Fibroblast of villous mesenchyme (primary cell): ENCODE results near the gene HIVEP3. TPM values are rescaled to one million over a fixed set of nuclear protein-coding genes. Genes with fewer than 3 reads are reported as not detected.

Source experiments
- DNase-seq: peaks from one replicate; pipeline ENCODE4 v3.0.0-alpha.2; 2010; ENCODE audit warnings: low read depth
- H3K4me3 ChIP-seq: 2 replicates; pipeline ENCODE4 v1.5.1; 2011; ENCODE audit warnings: low read depth, mild to moderate bottlenecking, low read length
- total RNA-seq: library from RNA; depleted of rRNA; stranded (reverse); fragments of >200 nt; gene quantifications from 2 replicates; pipeline ENCODE4 v1.2.3, GENCODE V29; 2012
- TF ChIP-seq, protein P1 (sequence below): IDR thresholded peaks from 2 replicates; pipeline ENCODE4 v1.5.1; 2012; ENCODE audit warnings: low read depth, mild to moderate bottlenecking, low read length; ENCODE audit not compliant: insufficient read depth

HIVEP3 gene
- total RNA-seq, 1 donor: 0.86 TPM

DNA sequence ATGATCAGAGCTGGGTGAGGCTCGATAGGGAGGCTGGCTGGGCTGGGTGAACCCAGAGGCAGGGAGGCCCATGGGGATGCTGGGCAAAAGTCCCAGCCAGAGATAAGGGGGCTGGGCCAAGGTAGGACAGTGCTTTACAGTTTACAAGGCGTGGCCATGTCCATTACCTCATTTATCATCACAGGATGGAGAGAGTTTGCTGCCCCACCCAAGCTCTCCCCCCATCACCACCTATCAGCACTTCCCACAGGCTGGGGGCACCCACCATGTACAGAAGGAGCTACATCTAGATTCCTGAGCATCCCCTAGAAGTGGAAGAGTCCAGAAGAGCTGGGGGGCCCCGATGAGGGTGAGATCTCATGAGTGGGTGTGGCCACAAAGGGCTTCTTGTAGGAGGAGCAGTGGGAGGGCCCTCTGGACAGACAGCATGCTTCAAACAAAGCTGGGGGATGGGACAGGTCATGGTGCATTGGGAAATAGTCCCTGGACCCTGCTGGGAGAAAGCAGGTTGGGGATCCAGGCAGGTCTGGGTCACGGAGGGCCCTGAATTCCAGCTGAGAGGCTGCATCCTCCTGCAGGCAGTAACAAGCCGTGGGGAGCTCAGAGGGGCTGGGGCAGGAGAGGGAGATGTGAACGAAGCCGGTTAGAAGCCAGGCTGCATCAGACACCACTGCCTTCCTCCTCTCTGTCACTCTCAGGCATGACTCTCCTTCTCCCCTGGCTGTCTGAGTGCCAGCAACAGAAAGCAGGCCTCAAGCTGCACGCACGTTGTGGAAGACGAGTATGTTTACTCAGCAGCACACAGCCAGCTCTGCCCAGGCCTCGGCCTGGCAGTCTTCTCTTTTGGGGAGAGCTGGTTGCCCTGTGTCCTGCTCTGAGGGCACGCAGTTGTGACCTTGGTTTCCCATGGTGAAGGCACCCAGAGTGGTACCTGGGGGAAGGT is 202.3 kb downstream of the HIVEP3 start:
- DNase-seq: no peak
- H3K4me3 ChIP-seq: no peak overlapping the region
- TF ChIP-seq, protein P1, sequence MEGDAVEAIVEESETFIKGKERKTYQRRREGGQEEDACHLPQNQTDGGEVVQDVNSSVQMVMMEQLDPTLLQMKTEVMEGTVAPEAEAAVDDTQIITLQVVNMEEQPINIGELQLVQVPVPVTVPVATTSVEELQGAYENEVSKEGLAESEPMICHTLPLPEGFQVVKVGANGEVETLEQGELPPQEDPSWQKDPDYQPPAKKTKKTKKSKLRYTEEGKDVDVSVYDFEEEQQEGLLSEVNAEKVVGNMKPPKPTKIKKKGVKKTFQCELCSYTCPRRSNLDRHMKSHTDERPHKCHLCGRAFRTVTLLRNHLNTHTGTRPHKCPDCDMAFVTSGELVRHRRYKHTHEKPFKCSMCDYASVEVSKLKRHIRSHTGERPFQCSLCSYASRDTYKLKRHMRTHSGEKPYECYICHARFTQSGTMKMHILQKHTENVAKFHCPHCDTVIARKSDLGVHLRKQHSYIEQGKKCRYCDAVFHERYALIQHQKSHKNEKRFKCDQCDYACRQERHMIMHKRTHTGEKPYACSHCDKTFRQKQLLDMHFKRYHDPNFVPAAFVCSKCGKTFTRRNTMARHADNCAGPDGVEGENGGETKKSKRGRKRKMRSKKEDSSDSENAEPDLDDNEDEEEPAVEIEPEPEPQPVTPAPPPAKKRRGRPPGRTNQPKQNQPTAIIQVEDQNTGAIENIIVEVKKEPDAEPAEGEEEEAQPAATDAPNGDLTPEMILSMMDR: no peak

DNA sequence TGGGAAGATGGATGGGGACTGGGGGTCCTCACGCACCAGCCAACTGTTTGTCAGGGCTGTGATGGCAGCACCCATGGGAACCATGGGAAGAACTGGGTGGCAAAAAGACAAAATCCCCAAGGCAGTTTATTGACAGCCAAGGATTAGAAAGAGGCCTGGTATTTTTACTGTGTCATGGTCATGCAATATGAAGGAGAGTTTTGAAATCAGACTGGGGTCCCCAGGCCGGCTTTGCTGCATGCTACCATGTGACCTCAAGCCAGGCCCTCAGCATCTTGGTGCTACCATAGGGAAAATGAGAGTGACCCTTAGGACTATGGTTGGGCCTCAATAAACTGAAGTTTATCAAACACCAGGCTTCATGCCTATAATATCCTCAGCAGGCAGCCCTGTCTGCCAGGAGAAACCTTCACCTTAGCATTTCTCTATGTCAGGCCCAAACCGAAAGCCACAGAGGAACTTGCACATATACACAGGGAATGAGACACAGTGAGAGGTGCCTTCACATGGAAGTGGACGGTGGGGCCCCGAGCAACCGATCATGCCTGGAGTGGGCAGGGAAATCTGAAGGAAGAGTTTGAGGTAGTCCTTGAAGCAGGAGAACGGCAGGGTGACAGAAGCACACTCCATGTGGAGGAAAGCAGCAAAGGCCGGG is 203.2 kb downstream of the HIVEP3 start:
- TF ChIP-seq, protein P1: no peak
- no peak overlapping the region for H3K4me3 ChIP-seq
- DNase-seq: no peak

DNA sequence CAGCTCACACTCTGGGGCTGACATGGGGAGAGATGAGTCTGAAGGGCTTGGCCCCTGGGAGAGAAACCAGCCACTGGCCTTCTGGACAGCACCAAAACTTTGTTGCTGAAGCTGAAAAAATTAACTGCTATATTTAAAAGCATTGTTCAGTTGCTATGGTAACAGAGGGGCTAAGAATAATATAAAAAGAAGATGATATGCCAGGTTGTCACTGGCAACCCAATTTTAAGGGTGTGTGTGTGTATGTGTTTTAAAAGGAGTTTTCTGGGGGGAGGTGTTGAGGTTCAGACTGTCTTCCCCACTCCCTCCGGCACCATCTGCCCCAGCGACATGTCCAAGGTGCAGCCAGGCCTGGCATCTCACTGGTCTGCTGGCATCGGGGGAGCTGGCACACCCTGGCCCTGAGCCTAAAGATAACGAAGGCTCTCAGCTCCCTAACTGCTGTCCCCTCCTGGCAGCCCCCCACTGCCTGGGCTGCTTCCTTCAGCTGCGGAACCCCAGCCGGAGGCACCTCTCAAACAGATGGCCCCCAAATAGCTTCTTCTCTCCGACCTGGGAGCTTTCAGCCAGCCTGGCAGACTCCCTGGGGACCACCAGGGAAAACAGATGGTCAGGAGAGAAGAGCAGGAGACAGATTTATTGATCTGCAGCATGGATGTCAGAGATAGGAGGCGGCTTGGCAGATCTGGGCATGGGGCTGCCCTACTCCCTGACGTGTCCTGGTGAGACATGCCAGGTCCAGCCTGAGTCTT is 203.9 kb downstream of the HIVEP3 start:
- TF ChIP-seq, protein P1: no peak
- H3K4me3 ChIP-seq: no peak overlapping the region
- no peak for DNase-seq

DNA sequence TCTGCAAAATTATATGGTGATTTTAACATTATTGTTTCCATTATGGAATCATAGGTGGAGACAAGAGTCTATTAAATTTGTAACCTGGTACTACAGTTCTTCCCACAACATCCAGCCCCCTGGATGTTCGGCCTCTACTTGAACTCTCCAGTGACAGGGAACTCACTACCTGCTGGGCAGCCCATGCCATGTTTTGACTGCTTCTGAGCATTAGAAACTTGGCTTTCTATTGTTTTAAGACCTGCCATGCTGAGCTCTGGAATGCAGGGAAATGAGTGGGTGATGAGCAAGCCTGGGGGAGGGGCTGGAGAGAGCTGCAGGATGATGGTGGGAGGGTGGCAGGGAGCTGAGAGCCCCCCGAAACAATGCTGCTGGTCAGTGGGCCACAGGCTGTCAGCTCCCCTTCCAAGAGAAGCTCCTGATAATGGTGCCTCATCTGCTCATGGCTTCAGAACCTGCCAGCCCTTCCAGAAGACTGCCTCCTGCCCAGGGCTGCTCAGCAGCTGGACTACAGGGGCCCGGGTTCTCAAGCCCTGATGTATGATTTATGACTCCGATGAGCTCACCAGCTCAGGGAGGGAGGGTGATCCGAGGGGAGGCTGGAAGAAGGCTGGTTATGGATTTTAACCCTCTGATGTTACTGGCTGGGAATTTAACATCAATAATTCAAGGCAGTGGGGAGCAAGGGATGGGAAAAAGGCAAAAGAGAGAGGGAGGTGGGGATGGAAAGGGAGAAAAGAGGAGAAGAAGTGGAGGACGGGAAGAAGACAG is 205.0 kb downstream of the HIVEP3 start:
- no peak overlapping the region for H3K4me3 ChIP-seq
- DNase-seq: peak; percentile 89
- TF ChIP-seq, protein P1: no peak

DNA sequence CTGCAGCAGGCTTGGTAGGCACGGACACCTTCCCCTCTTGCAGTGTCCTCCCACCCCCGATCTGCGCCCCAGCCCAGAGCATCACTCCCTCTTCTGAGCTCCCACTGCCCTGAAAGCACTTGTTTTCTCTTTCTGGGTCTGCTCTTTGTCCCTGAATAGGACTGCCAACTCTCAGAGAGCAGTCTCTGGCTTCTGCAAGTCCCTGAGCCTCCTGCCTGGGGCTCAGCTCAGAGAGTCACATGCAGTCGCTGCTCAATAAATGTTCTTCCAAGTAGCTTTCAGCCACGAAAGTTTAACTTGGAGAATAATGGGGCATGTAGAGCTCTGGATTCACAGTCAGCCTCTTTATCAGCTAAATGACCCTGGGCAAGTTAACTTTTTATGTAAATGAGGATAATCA is 205.6 kb downstream of the HIVEP3 start:
- H3K4me3 ChIP-seq: no peak overlapping the region
- TF ChIP-seq, protein P1: no peak
- no peak for DNase-seq

DNA sequence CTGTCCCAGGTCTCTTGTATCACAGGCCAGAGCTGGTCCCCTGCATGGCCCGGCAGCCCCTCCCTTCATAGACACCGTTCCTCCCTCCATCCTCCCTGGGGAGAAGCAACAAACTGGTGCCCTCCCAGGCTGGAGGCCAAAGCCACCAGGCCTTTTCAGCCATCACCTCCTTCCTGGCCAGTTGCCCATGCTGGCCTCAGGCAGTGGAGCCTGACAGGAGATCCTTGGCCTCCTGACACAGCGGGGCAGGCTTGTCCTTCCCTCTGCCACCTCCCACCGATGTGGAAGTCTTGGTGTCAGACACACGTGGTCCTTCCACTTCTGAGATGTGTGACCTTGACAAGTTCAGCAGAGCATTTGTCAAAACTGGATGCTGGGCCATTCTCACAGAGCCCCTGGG is 206.0 kb downstream of the HIVEP3 start:
- DNase-seq: no peak
- TF ChIP-seq, protein P1: no peak
- H3K4me3 ChIP-seq: no peak overlapping the region
